RWPE1 (cell line): ENCODE measurements around the gene SLC35F3.

ENCODE experiments used
- CTCF ChIA-PET: fragments of 350-600 bp; sonication (Branson Sonifier 250); formaldehyde crosslinking; extraction: SDS; loops from one replicate; lab custom pipeline; 2021; lab: Yijun Ruan, JAX
- POLR2A ChIA-PET: fragments of 400-600 bp; formaldehyde crosslinking; extraction: SDS; loops from one replicate; lab custom pipeline; 2020; ENCODE audit warnings: antibody characterized with exemption; ENCODE audit not compliant: low non-redundant PET; lab: Yijun Ruan, JAX
- DNase-seq: peaks from one replicate; pipeline ENCODE4 v3.0.0; 2012; ENCODE audit warnings: low spot score
- H3K27ac ChIP-seq: fragments of 450-650 bp; 2 replicates; pipeline ENCODE4 v1.5.1; 2017
- CTCF ChIP-seq: fragments of 450-650 bp; conservative IDR thresholded peaks from 2 replicates; pipeline ENCODE4 v1.5.1; 2017; ENCODE audit warnings: low read depth, mild to moderate bottlenecking

SLC35F3 gene

GRCh38 chr1:234135501-234135900 is 231.0 kb downstream of the SLC35F3 start:
- TF ChIP-seq CTCF, result no peak
- ChIA-PET POLR2A (no interaction called here), CTCF (interaction anchor here (0.5 kb wide), 1 partner anchor 785 kb away, joined by 3 read pairs; no protein-coding TSS in a partner anchor)
- no peak for DNase-seq
- no peak overlapping the region for H3K27ac ChIP-seq

- TF ChIP-seq CTCF, result no peak
- H3K27ac ChIP-seq, result no peak overlapping the region
- ChIA-PET POLR2A (no interaction called here), CTCF (no interaction called here)
- DNase-seq, result no peak
Measured at GRCh38 chr1:234136073-234136472, 231.6 kb downstream of the SLC35F3 start.

- no peak for TF ChIP-seq CTCF
- POLR2A ChIA-PET, result no interaction called here
- peak overlapping the region; percentile 70 for H3K27ac ChIP-seq
- DNase-seq, result peak; percentile 75
- CTCF ChIA-PET, result no interaction called here
Measured at GRCh38 chr1:234139966-234140365, 235.5 kb downstream of the SLC35F3 start.

- no peak for DNase-seq
- CTCF ChIA-PET, result no interaction called here
- POLR2A ChIA-PET, result no interaction called here
- H3K27ac ChIP-seq, result no peak overlapping the region
- no peak for TF ChIP-seq CTCF
Measured at GRCh38 chr1:234140388-234140787, 235.9 kb downstream of the SLC35F3 start.

GRCh38 chr1:234141006-234141405 is 236.5 kb downstream of the SLC35F3 start:
- DNase-seq, result no peak

GRCh38 chr1:234143681-234144080 is 239.2 kb downstream of the SLC35F3 start:
- H3K27ac ChIP-seq, result no peak overlapping the region

More at GRCh38 chr1:234141006-234141405, 236.5 kb downstream of the SLC35F3 start:
- no peak overlapping the region for H3K27ac ChIP-seq
- POLR2A ChIA-PET, result no interaction called here
- CTCF ChIA-PET, result no interaction called here
- no peak for TF ChIP-seq CTCF

More at GRCh38 chr1:234143681-234144080, 239.2 kb downstream of the SLC35F3 start:
- TF ChIP-seq CTCF, result no peak
- no peak for DNase-seq
- CTCF ChIA-PET, result no interaction called here
- POLR2A ChIA-PET, result no interaction called here
